AG04450 (cell line): Measurements from ENCODE around the gene BTD. TPM values are rescaled to one million over a fixed set of nuclear protein-coding genes. Genes with fewer than 3 reads are reported as not detected.

Source experiments
- CTCF ChIA-PET: fragments of 300-600, 350-600 bp; formaldehyde crosslinking; extraction: SDS; loops from one replicate; lab custom pipeline; 2022; ENCODE audit warnings: antibody characterized with exemption, inconsistent platforms; lab: Charles Lee
- POLR2A ChIA-PET: fragments of 350-600 bp; formaldehyde crosslinking; extraction: SDS; loops from one replicate; lab custom pipeline; 2021; ENCODE audit warnings: antibody characterized with exemption, inconsistent platforms; lab: Yijun Ruan, JAX
- DNase-seq: peaks from one replicate; pipeline ENCODE4 v3.0.0-alpha.2; 2011; ENCODE audit warnings: low read depth, low spot score
- H3K27ac ChIP-seq: one replicate; pipeline ENCODE4 v1.5.1; 2012; ENCODE audit warnings: low read depth, low read length, control low read depth
- H3K27me3 ChIP-seq: one replicate; pipeline ENCODE4 v1.6.0; 2012; ENCODE audit warnings: low read length; ENCODE audit not compliant: control insufficient read depth, insufficient read depth
- H3K4me3 ChIP-seq: 2 replicates; pipeline ENCODE4 v1.5.1; 2011; ENCODE audit warnings: mild to moderate bottlenecking, low read depth, low read length, control low read depth
- H3K9me3 ChIP-seq: 2 replicates; pipeline ENCODE4 v1.5.1; 2012; ENCODE audit warnings: low read length; ENCODE audit not compliant: control insufficient read depth, insufficient read depth
- CTCF ChIP-seq: IDR thresholded peaks from 2 replicates; pipeline ENCODE4 v1.5.1; 2011; ENCODE audit warnings: low read depth, low read length, control low read depth, inconsistent platforms
- polyA plus RNA-seq: library from polyadenylated mRNA; depleted of rRNA; stranded (reverse); fragments of >200 nt; gene quantifications from 2 replicates; pipeline ENCODE4 v1.2.3, GENCODE V29; 2011

BTD gene
- polyA plus RNA-seq, 1 experiment: 22.2 TPM

- ChIA-PET POLR2A (interaction anchor here (0.6 to 2.6 kb wide), 3 partner anchors 12 to 426 kb away, joined by 3 to 20 read pairs (median 5); no protein-coding TSS in a partner anchor), CTCF (interaction anchor here (1.4 kb wide), 1 partner anchor 177 kb away, joined by 6 read pairs; no protein-coding TSS in a partner anchor)
- no peak overlapping the region for H3K4me3 ChIP-seq
- DNase-seq: no peak
- H3K27me3 ChIP-seq: no peaks in the 10 kb centered on the region
- H3K27ac ChIP-seq: peak overlapping the region; percentile 98
- H3K9me3 ChIP-seq: no peaks in the 10 kb centered on the region
- TF ChIP-seq CTCF: no peak
Measured at GRCh38 chr3:15634671-15635070, 33.1 kb downstream of the BTD start.

- no peak overlapping the region for H3K4me3 ChIP-seq
Measured at GRCh38 chr3:15635121-15635661, 33.6 kb downstream of the BTD start.

GRCh38 chr3:15636028-15636709, 34.6 kb downstream of the BTD start:
- peak; percentile 74 for DNase-seq
- ChIA-PET POLR2A (interaction anchor here (2.6 kb wide), 1 partner anchor 11 kb away, joined by 20 read pairs; no protein-coding TSS in a partner anchor), CTCF (no interaction called here)
- no peaks in the 10 kb centered on the region for H3K9me3 ChIP-seq
- H3K4me3 ChIP-seq: peak overlapping the region; percentile 18; the same call in 1 of the 2 replicates
- no peak for TF ChIP-seq CTCF
- H3K27me3 ChIP-seq: no peaks in the 10 kb centered on the region
- H3K27ac ChIP-seq: peak overlapping the region; percentile 98

More at GRCh38 chr3:15635121-15635661, 33.6 kb downstream of the BTD start:
- ChIA-PET POLR2A (interaction anchor here (0.6 to 2.6 kb wide), 3 partner anchors 12 to 426 kb away, joined by 3 to 20 read pairs (median 5); no protein-coding TSS in a partner anchor), CTCF (interaction anchor here (0.6 to 1.4 kb wide), 2 partner anchors 11 to 177 kb away, joined by 3 to 6 read pairs; no protein-coding TSS in a partner anchor)
- Histone ChIP-seq H3K9me3 (no peaks in the 10 kb centered on the region), H3K27ac (peak overlapping the region; percentile 98), H3K27me3 (no peaks in the 10 kb centered on the region)
- no peak for DNase-seq
- TF ChIP-seq CTCF: no peak

- POLR2A ChIA-PET: no interaction called here
- Histone ChIP-seq H3K9me3 (no peaks in the 10 kb centered on the region), H3K27ac (peak overlapping the region; percentile 11), H3K4me3 (no peak overlapping the region), H3K27me3 (no peaks in the 10 kb centered on the region)
- CTCF ChIA-PET: no interaction called here
- TF ChIP-seq CTCF: no peak
- DNase-seq: no peak
Measured at GRCh38 chr3:15637131-15637951, 35.8 kb downstream of the BTD start.
